Thyroid gland (tissue), 4 donors: Measurements from ENCODE around the gene HRH4.

Source experiments
- CTCF ChIP-seq, 6 experiments: fragments of 200-600 bp in 3 of 6; fragments of 450-650 bp in 3 of 6; sonication (generic) in 3 of 6; IDR thresholded peaks; one replicate each; pipeline ENCODE4 v1.5.1; 2016 to 2019; ENCODE audit warnings: antibody characterized with exemption in 6 of 6, mild to moderate bottlenecking in 2 of 6, inconsistent platforms in 1 of 6, moderate library complexity in 1 of 6
- POLR2A ChIP-seq, 2 donors: fragments of 450-650 bp; IDR thresholded peaks; one replicate each; pipeline ENCODE4 v1.6.1; 2017; ENCODE audit warnings: antibody characterized with exemption in 2 of 2, mild to moderate bottlenecking in 2 of 2, moderate library complexity in 1 of 2

- no peak for TF ChIP-seq CTCF (IDR thresholded peaks at IDR 0.05)
- TF ChIP-seq POLR2A (IDR thresholded peaks at IDR 0.05), result no peak
Measured at GRCh38 chr18:24466771-24467170, 6.3 kb downstream of the HRH4 start.
